CD14-positive monocyte (primary cell): Measurements from ENCODE around the gene MACROD2. TPM values are rescaled to one million over a fixed set of nuclear protein-coding genes. Genes with fewer than 3 reads are reported as not detected.

Experiments
- DNase-seq, 3 donors: peaks; one replicate each; pipeline ENCODE4 v3.0.0-alpha.2; 2011 to 2022
- H2AFZ ChIP-seq: 2 replicates; pipeline ENCODE4 v1.6.0; 2012; ENCODE audit warnings: mild to moderate bottlenecking, low read depth, low read length, inconsistent platforms; ENCODE audit not compliant: insufficient read depth, poor library complexity, severe bottlenecking
- H3K27ac ChIP-seq, 2 donors: 1 replicate in 1 of 2; 2 replicates in 1 of 2; pipeline ENCODE4 v1.5.1; 2012 to 2013; ENCODE audit warnings: low read length in 2 of 2, control low read depth in 1 of 2, inconsistent platforms in 1 of 2, low read depth in 1 of 2, mild to moderate bottlenecking in 1 of 2
- H3K27me3 ChIP-seq, 2 donors: one replicate each; pipeline versions ENCODE4 v1.6.0 to v1.6.1; 2011 to 2013; ENCODE audit warnings: low read length in 2 of 2; ENCODE audit not compliant: control insufficient read depth in 2 of 2, insufficient read depth in 2 of 2
- H3K36me3 ChIP-seq, 2 donors: replicated peaks in 1 of 2; 1 replicate in 1 of 2; 2 replicates in 1 of 2; pipeline versions ENCODE4 v1.5.1 to v1.6.1; 2012 to 2013; ENCODE audit warnings: low read length in 2 of 2, control low read depth in 1 of 2, inconsistent platforms in 1 of 2, mild to moderate bottlenecking in 1 of 2; ENCODE audit not compliant: insufficient read depth in 2 of 2, control insufficient read depth in 1 of 2
- H3K4me1 ChIP-seq, 2 donors: 1 replicate in 1 of 2; 2 replicates in 1 of 2; pipeline versions ENCODE4 v1.5.1 to v1.6.1; 2012 to 2013; ENCODE audit warnings: low read length in 2 of 2, control low read depth in 1 of 2, inconsistent platforms in 1 of 2, mild to moderate bottlenecking in 1 of 2, moderate library complexity in 1 of 2; ENCODE audit not compliant: insufficient read depth in 2 of 2, control insufficient read depth in 1 of 2
- H3K4me2 ChIP-seq: replicated peaks from 2 replicates; pipeline ENCODE3; 2012; ENCODE audit warnings: low read length, moderate library complexity, mild to moderate bottlenecking; ENCODE audit not compliant: poor library complexity, severe bottlenecking; ENCODE audit errors: extremely low read depth
- H3K4me3 ChIP-seq, 3 experiments: fragments of 200-600 bp in 1 of 3; sonication (generic) in 1 of 3; replicated peaks in 1 of 3; 1 replicate in 2 of 3; 2 replicates in 1 of 3; pipeline ENCODE4 v1.5.1; 2011 to 2013; ENCODE audit warnings: low read length in 3 of 3, mild to moderate bottlenecking in 3 of 3, control low read depth in 2 of 3, low read depth in 2 of 3, inconsistent platforms in 1 of 3, moderate library complexity in 1 of 3
- H3K79me2 ChIP-seq: 2 replicates; pipeline ENCODE4 v1.6.0; 2012; ENCODE audit warnings: mild to moderate bottlenecking, control low read depth, inconsistent platforms, low read length, moderate library complexity; ENCODE audit not compliant: insufficient read depth
- H3K9ac ChIP-seq: 2 replicates; pipeline ENCODE4 v1.6.0; 2017; ENCODE audit warnings: low read length, mild to moderate bottlenecking; ENCODE audit not compliant: insufficient read depth, poor library complexity, severe bottlenecking
- H3K9me3 ChIP-seq, 2 donors: replicated peaks in 1 of 2; 1 replicate in 1 of 2; 2 replicates in 1 of 2; pipeline versions ENCODE4 v1.5.1 to v1.6.1; 2012 to 2013; ENCODE audit warnings: low read length in 2 of 2, control low read depth in 1 of 2; ENCODE audit not compliant: control insufficient read depth in 1 of 2, insufficient read depth in 1 of 2
- H4K20me1 ChIP-seq: 2 replicates; pipeline ENCODE4 v1.6.0; 2012; ENCODE audit warnings: mild to moderate bottlenecking, low read length, control low read depth, moderate library complexity; ENCODE audit not compliant: insufficient read depth
- H3K27ac Mint-ChIP-seq, 7 donors: one replicate each; pipeline ENCODE4 v1.8.0; 2020; ENCODE audit warnings: mild to moderate bottlenecking in 7 of 7, mixed read lengths in 7 of 7, moderate library complexity in 6 of 7, inconsistent platforms in 2 of 7
- H3K27me3 Mint-ChIP-seq, 3 donors: one replicate each; pipeline ENCODE4 v1.8.0; 2021 to 2022; ENCODE audit warnings: low read depth in 3 of 3, mild to moderate bottlenecking in 3 of 3, mixed read lengths in 3 of 3, moderate library complexity in 3 of 3, inconsistent platforms in 1 of 3
- H3K36me3 Mint-ChIP-seq, 2 donors: one replicate each; pipeline ENCODE4 v1.8.0; 2020; ENCODE audit warnings: mixed read lengths in 2 of 2, inconsistent platforms in 1 of 2, mild to moderate bottlenecking in 1 of 2
- H3K4me1 Mint-ChIP-seq: one replicate; pipeline ENCODE4 v1.8.0; 2020; ENCODE audit warnings: mild to moderate bottlenecking, mixed read lengths
- H3K4me3 Mint-ChIP-seq, 2 donors: one replicate each; pipeline ENCODE4 v1.8.0; 2020; ENCODE audit warnings: mild to moderate bottlenecking in 2 of 2, mixed read lengths in 2 of 2, moderate library complexity in 1 of 2
- H3K9me3 Mint-ChIP-seq, 7 donors: one replicate each; pipeline ENCODE4 v1.8.0; 2020 to 2022; ENCODE audit warnings: mixed read lengths in 7 of 7, mild to moderate bottlenecking in 6 of 7, moderate library complexity in 6 of 7, inconsistent platforms in 2 of 7
- CTCF ChIP-seq: fragments of 200-600 bp; IDR thresholded peaks from one replicate; pipeline ENCODE4 v1.8.0; 2022; ENCODE audit warnings: antibody characterized with exemption, mild to moderate bottlenecking
- WGBS: methylation state at CpG from one replicate; pipeline ENCODE4 v1.1.5; 2013; ENCODE audit warnings: missing lambda C conversion rate; ENCODE audit not compliant: insufficient coverage; 5-methylcytosine and 5-hydroxymethylcytosine counted together
- intact Hi-C, 2 donors: fragments of 100-400 bp; cut with micrococcal nuclease; formaldehyde crosslinking; loops; one replicate each; pipeline versions ENCODE4 v1.15.0 to v1.15.1; 2023
- polyA plus RNA-seq, 3 donors: library from polyadenylated mRNA; depleted of rRNA in 1 of 3; unstranded in 2 of 3; stranded (reverse) in 1 of 3; fragments of 300-500 nt in 2 of 3; fragments of >200 nt in 1 of 3; fragmentation: Illumina TruSeq in 2 of 3; gene quantifications; 1 replicate in 2 of 3; 2 replicates in 1 of 3; pipeline ENCODE4 v1.2.3, GENCODE V29; 2012 to 2021

The MACROD2 gene
- polyA plus RNA-seq, 3 donors, result 0.23 TPM; not detected in 2

- H4K20me1 ChIP-seq, result no peaks in the 10 kb centered on the region
- Mint-ChIP-seq H3K4me3 (no peak overlapping the region), H3K27me3 (peaks cover under 1 to 2% (median 1%) of the 10 kb centered on the region in 3 donors), H3K36me3 (no peaks in the 10 kb centered on the region), H3K4me1 (no peaks in the 10 kb centered on the region), H3K9me3 (peaks cover 2 to 15% (median 9%) of the 10 kb centered on the region in 7 donors), H3K27ac (no peak overlapping the region)
- DNase-seq, result no peak
- peaks cover 4 to 7% of the 10 kb centered on the region in 2 donors for H3K9me3 ChIP-seq
- no peaks in the 10 kb centered on the region for H3K27me3 ChIP-seq
- TF ChIP-seq CTCF, result no peak
- WGBS, result no CpG with 5 or more reads among the region's 5 CpGs
- H3K9ac ChIP-seq, result no peak overlapping the region
- H3K36me3 ChIP-seq, result no peaks in the 10 kb centered on the region
- intact Hi-C loops, result no loop called here
- H3K4me2 ChIP-seq, result no peak overlapping the region
- H3K79me2 ChIP-seq, result no peaks in the 10 kb centered on the region
- no peak overlapping the region for H3K27ac ChIP-seq
- no peaks in the 10 kb centered on the region for H3K4me1 ChIP-seq
- no peak overlapping the region for H3K4me3 ChIP-seq
- no peak overlapping the region for H2AFZ ChIP-seq
These were observed 1517.6 kb downstream of the MACROD2 start for GRCh38 chr20:15512916-15513315.

GRCh38 chr20:15515691-15516090 is 1520.4 kb downstream of the MACROD2 start:
- no peaks in the 10 kb centered on the region for H4K20me1 ChIP-seq
- 83% methylated on average over 1 of the region's 2 CpGs for WGBS

More at GRCh38 chr20:15515691-15516090, 1520.4 kb downstream of the MACROD2 start:
- no peak for TF ChIP-seq CTCF
- DNase-seq, result no peak
- H3K27ac Mint-ChIP-seq, result no peak overlapping the region
- no peaks in the 10 kb centered on the region for H3K36me3 Mint-ChIP-seq
- intact Hi-C loops, result no loop called here
- H3K9me3 Mint-ChIP-seq, result peaks cover 7 to 18% (median 10%) of the 10 kb centered on the region in 7 donors
- Histone ChIP-seq H3K36me3 (no peaks in the 10 kb centered on the region), H3K9ac (no peak overlapping the region), H3K27me3 (no peaks in the 10 kb centered on the region), H3K4me2 (no peak overlapping the region), H3K79me2 (no peaks in the 10 kb centered on the region), H3K4me1 (no peaks in the 10 kb centered on the region), H3K4me3 (no peak overlapping the region), H2AFZ (no peak overlapping the region), H3K27ac (no peak overlapping the region), H3K9me3 (no peaks in the 10 kb centered on the region)
- no peak overlapping the region for H3K4me3 Mint-ChIP-seq
- H3K27me3 Mint-ChIP-seq, result peaks cover 0 to 1% (median 1%) of the 10 kb centered on the region in 3 donors
- no peaks in the 10 kb centered on the region for H3K4me1 Mint-ChIP-seq
